Epidermal melanocyte (primary cell): ENCODE results near the gene TP63.

Experiments
- DNase-seq: peaks from one replicate; pipeline ENCODE4 v3.0.0; 2011; ENCODE audit warnings: low spot score; ENCODE audit not compliant: insufficient read length

TP63 gene

GRCh38 chr3:189909573-189909972, 278.4 kb downstream of the TP63 start:
- DNase-seq: no peak

DNA sequence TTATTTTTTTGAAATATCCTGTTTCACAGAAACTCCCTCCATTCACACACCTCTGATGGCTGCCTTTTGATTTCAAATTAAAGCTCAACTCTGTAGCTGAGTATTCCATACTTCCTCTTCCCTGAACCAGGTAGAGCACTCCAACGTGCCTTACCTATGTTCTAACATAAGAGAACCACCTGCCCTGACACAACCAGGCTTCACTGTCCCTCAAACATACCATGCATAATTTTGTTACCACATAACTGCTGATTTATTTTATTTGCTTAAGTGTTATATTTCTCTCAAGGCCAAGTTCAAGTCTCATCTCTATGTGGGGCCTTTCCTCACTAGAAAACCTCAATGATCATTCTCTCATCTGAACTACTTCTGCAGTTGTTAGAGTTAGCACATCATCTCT, 279.8 kb downstream of the TP63 start:
- no peak for DNase-seq

DNA sequence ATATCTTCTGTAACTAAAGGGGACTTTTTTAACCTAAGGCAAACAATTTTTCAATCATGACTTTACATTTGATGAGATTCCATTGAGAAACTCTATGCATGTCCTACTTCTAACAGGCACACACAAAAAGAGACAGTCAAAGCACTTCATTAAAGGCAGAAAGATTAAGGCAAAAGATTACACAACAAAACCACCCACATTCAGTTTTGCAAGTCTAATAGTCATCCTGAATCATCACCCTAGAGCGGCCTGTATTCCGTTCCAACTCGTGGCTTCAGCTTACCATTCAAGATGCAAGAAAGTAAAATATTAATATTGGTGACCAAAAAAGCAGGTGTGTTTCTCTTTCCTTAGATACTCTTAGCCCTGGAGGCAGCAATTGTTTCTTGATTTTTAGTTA, 283.6 kb downstream of the TP63 start:
- DNase-seq: no peak

- DNase-seq: no peak
Measured at GRCh38 chr3:189921770-189922169, 290.6 kb downstream of the TP63 start.

DNA sequence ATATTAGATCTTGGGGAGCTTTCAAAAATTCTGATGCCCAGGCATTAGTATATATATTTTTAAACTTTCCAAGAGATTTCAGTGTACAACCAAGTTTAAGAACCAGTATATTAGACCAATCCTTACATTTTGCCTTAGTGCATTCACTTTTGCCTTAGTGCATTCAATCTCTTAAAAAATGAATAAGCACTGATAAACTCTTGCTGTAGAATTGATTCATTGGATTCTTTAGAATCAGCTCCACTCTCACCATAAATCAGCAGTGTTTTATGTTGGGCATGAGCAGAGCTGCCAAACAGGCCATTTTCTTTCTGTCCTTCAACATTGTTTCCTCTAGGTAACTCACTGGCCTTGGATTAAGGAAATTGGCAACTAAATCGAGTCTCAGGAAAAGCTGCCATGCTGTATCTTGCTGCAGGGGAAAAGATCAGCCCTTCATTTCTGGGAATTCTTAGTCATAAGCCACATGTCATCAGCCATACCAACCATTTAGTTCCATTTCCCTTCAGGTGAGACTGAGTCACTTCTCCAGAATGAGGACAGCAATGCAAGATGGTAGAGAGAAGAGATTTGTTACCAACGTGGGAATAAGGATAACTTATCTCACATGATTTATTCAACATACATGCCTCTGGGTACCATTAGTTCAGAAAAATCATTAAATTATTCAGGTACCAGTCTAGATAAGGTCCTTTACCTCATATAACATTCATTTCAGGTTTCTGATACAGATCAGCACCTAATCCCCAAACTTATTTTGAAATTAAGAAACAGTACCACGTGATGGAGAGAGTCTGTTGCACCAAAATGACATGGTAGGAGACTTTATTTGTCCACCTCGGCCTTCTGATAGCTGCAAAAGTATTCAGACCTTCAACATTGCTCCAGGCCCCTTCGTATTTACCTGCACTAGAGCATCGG, 297.0 kb downstream of the TP63 start:
- no peak for DNase-seq

DNA sequence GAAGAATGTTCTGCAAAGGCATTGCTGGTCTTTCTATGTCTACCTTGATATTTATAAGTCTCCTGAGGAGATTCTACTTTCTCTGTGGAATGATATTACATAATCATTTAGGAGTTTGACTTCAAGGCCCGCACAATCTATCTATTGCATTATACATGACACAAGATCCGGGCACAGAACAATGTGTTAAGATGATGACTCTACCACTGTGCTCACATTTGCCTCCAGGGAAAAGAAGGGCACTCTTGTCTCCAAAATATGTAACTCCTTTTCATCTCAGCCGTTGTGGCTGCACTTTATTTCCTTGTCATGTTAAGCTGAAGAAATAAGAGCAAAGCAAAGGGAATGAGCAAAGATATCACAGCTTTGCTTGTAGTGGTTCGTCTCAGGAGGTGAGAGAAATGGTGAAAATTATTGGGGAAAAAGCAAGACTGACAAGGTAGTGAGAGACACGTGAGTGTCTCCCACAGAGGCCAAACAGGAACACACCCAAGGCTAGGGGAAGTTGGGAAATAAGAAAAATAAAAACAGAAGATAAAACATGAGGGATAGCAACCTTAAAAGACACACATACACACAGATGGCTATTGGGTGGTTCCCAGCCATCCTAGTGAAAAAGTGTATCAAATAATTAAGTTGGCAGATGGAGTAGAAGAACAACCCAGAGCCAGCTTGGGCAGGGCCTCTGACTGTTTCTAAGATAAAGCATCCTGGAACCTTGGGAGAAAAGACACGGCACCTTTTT, 305.2 kb downstream of the TP63 start:
- no peak for DNase-seq

DNA sequence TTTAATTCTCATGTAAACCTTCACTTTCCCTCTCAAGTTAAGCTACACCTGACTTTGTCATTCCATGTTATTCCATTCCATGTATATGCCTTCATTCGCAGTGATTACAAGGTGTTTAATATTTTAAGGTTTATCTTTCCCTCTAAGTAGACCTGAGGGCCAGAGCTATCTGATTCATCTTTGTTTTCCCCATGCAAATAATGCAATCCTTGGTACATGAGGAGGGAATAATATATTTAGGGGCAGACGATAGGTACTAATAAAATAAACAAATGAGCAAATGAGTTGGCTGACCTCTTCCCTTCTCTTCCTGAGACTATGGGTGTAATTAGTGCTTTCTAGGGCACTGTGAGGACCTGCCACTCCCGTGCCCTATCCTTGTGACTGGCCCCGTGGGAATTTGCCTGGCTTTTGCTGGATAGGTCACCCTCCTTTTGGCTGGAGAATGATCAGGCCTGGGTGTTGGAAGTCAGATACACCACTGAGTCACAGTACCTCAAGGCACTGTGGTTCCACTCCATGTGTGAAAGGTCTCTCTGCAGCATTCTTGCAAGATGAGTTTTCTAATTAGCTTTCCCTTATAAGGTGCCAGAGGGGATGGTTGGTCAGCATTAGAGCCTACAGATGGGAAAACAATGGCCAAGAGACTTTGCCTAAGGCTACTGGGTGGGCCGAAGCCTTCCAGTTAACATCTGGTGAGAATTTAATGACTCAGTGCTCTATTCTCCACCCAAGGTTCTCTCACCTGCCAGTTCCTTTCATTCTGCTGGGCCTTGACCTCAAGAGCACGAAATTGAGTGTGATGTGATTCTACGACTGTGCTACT, 306.3 kb downstream of the TP63 start:
- DNase-seq: no peak

- DNase-seq: no peak
Measured at GRCh38 chr3:189941125-189941524, 309.9 kb downstream of the TP63 start.

DNA sequence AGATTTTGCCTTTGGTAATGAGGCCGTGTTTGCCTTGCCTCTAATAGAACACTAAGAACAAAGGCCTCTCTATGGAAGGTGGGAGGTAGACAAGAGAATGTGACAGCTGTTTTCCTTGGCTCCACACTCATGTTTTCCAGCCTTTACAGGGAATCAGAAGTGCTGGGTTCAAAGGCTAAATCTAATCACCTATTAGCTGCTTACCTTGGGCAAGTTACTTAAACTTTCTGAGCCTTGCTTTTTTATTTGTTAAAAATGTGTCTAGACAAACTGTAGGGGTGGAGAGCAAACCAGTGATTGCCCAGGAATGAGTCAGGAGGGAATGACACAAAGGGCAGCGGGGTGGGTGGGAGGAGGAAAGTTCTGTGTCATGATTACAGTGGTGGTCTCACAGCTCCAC, 310.5 kb downstream of the TP63 start:
- DNase-seq: no peak

- no peak for DNase-seq
Measured at GRCh38 chr3:189942948-189943347, 311.8 kb downstream of the TP63 start.

DNA sequence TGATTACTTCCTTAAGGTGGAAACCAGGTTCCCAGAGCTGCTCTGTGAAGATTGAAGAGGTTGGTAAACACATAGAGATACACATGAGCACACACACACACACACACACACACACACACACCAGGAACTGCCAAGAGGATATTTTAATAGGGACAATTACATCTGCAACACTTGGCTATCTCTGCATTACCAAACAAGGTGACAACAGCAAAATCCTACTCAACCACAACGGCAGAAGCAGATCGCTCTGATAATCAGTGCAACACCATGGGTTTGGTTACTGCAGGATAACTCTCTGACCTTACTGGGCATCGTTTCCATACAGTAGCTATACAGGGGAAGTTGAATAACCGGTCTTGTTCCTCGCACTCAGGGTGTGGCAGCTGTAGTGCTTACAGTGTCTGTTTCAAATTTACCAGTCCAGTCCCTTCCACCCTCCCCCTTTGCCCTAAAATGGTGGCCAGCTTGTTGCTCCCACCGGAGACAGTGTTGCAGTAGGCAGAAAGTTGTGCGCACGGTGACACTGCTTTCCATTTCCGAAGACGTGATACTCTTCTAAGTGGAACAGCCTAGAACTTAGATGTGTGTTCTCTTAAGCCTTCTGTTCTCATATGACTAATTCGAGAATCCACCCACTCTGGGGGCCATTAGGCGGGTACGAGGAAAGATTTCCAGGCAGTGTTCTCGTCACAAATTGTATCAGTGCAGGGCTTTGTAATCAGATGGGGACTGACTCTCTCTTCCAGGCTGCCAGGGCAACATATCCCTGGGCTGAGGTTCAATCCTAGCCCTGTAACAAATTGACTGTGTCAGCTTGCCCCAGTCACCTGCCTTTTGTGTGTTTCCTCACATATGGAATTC, 313.3 kb downstream of the TP63 start:
- no peak for DNase-seq

- no peak for DNase-seq
Measured at GRCh38 chr3:189945935-189946709, 314.9 kb downstream of the TP63 start.
